ENCODE results near the gene RBM10.

Gene RBM10

DNA sequence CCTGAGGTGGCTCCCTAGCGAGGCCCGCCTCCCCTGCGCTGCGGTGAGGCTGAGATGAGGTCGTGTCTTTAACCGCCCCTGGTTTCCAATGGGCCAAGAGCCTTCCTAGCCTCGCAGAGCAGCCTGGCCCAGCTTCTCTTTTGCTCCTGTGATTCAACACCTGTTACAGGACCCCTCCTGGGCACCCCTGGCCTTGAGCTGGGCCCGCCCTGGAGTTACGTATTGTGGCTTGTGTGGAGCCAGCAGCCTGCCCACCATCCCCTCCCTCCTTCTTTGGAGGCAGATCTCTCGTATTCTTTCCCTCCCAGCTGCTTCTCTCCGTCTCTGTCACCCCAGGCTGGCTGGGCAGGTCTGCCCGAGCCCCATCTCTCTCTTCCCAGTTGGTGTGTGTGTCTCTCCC lies 29.4 kb downstream of the RBM10 start:
- no peak overlapping the region for H3K4me3 Mint-ChIP-seq
- H3K27ac Mint-ChIP-seq (ENCODE audit: low read depth), result peak overlapping the region; percentile 67

DNA sequence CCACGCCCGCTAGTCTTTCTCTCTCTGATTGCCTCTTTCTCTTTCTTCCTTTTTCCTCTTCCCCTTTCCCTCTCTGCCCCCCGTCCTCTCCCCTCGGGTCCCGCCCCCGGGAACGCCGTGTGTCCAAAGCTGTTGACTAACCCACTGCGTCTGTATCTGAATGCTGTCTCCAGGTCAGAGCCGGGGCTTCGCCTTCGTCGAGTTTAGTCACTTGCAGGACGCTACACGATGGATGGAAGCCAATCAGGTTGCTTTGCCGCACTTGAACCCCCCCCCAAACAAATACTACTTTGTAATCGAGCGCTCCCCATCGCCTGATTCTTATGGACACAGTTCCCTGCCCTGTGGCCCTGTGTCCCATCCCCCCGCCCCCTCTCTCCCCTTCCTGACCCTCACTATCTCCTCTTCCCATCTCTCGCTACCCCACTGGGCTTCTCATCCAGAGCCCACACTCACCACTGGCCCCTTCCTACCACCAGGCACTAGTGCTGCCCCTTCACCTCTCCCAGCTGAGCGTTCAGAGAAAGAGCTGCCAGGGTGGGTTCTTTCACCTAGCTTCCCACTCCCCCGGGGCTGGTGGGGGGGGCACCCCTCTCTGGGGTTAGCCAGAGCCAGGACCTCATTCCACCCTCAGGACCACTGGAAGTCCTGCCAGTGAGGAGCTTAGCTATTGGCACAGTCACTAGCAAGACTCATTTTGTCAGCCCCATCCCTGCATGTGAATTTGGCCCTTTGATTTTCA lies 30.0 kb downstream of the RBM10 start:
- no peaks in the 10 kb centered on the region for H3K27me3 Mint-ChIP-seq
- no peak overlapping the region for H3K27ac Mint-ChIP-seq (ENCODE audit: low read depth)
- no peak for DNase-seq (ENCODE audit: low spot score in 2 of 2)
- ATAC-seq (replicated peaks; ENCODE audit: extremely low read depth, poor library complexity, severe bottlenecking), result no peak
- H3K9me3 Mint-ChIP-seq, result no peaks in the 10 kb centered on the region
- H3K4me1 Mint-ChIP-seq, result no peaks in the 10 kb centered on the region
- no peak overlapping the region for H3K4me3 Mint-ChIP-seq
- peaks cover 26% of the 10 kb centered on the region for H3K36me3 Mint-ChIP-seq (ENCODE audit: insufficient read depth)

More for the DNA sequence above, 29.4 kb downstream of the RBM10 start:
- Mint-ChIP-seq H3K27me3 (no peaks in the 10 kb centered on the region), H3K9me3 (no peaks in the 10 kb centered on the region), H3K4me1 (no peaks in the 10 kb centered on the region), H3K36me3 (ENCODE audit: insufficient read depth) (peaks cover 26% of the 10 kb centered on the region)
- DNase-seq (ENCODE audit: low spot score in 2 of 2), result no peak
- ATAC-seq (replicated peaks; ENCODE audit: extremely low read depth, poor library complexity, severe bottlenecking), result no peak

DNA sequence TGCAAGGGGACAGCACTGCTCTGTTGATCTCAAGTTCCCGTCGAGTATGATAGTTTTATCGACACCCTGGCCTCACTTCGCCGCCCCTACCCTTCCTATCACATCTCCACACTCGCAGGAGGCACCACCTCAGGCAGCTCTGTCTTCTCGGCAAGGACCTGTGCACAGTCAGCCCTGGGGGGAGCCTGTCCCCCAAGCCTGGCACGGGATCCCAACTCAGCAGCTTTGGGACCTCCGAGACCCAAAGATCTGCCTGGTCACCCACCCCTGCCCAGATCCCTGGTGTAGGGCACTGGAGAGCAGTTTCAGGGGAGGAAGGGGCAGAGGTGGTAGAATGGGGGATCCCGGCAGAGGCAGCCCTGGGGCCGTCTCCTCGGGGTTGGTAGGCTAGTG lies 30.6 kb downstream of the RBM10 start:
- H3K4me1 Mint-ChIP-seq, result no peaks in the 10 kb centered on the region
- H3K36me3 Mint-ChIP-seq (ENCODE audit: insufficient read depth), result peaks cover 28% of the 10 kb centered on the region
- no peaks in the 10 kb centered on the region for H3K9me3 Mint-ChIP-seq
- no peak for ATAC-seq (replicated peaks; ENCODE audit: extremely low read depth, poor library complexity, severe bottlenecking)
- DNase-seq (ENCODE audit: low spot score in 2 of 2), result no peak
- H3K4me3 Mint-ChIP-seq, result no peak overlapping the region
- no peaks in the 10 kb centered on the region for H3K27me3 Mint-ChIP-seq
- no peak overlapping the region for H3K27ac Mint-ChIP-seq (ENCODE audit: low read depth)

- Mint-ChIP-seq H3K27ac (ENCODE audit: low read depth) (no peak overlapping the region), H3K36me3 (ENCODE audit: insufficient read depth) (peaks cover 30% of the 10 kb centered on the region), H3K4me1 (no peaks in the 10 kb centered on the region), H3K4me3 (no peak overlapping the region), H3K27me3 (no peaks in the 10 kb centered on the region), H3K9me3 (no peaks in the 10 kb centered on the region)
- no peak for ATAC-seq (replicated peaks; ENCODE audit: extremely low read depth, poor library complexity, severe bottlenecking)
- no peak for DNase-seq (ENCODE audit: low spot score in 2 of 2)
Measured at GRCh38 chrX:47176101-47176740, 31.2 kb downstream of the RBM10 start.

- DNase-seq (ENCODE audit: low spot score in 2 of 2) (no peak), ATAC-seq (replicated peaks; ENCODE audit: extremely low read depth, poor library complexity, severe bottlenecking) (no peak)
- Mint-ChIP-seq H3K4me1 (no peaks in the 10 kb centered on the region), H3K36me3 (ENCODE audit: insufficient read depth) (peaks cover 33% of the 10 kb centered on the region), H3K27me3 (no peaks in the 10 kb centered on the region), H3K9me3 (no peaks in the 10 kb centered on the region), H3K4me3 (no peak overlapping the region), H3K27ac (ENCODE audit: low read depth) (no peak overlapping the region)
Measured at GRCh38 chrX:47177079-47177478, 32.1 kb downstream of the RBM10 start.

DNA sequence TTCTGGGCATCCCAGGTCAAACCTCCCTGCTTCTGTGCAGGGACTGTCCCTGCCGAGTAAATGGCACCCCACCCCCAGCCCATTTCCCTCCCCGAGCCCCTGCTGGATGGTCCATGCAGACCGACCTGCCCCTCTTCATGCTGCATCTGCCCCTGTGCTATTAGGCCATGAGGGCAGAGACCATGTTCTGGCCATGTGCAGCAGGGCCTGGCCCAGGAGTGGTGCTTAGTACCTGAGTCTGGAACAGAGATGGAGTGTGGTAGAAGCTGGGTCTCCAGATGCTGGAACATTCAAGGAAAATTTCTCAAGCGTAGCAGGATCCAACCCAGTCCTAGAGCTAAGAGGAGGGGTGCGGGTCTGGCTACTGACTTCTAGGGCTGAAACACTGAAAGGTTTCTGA lies 33.3 kb downstream of the RBM10 start:
- DNase-seq (ENCODE audit: low spot score in 2 of 2) (no peak), ATAC-seq (replicated peaks; ENCODE audit: extremely low read depth, poor library complexity, severe bottlenecking) (no peak)
- Mint-ChIP-seq H3K4me3 (no peak overlapping the region), H3K4me1 (no peaks in the 10 kb centered on the region), H3K36me3 (ENCODE audit: insufficient read depth) (peaks cover 31% of the 10 kb centered on the region), H3K9me3 (no peaks in the 10 kb centered on the region), H3K27me3 (no peaks in the 10 kb centered on the region), H3K27ac (ENCODE audit: low read depth) (no peak overlapping the region)

DNA sequence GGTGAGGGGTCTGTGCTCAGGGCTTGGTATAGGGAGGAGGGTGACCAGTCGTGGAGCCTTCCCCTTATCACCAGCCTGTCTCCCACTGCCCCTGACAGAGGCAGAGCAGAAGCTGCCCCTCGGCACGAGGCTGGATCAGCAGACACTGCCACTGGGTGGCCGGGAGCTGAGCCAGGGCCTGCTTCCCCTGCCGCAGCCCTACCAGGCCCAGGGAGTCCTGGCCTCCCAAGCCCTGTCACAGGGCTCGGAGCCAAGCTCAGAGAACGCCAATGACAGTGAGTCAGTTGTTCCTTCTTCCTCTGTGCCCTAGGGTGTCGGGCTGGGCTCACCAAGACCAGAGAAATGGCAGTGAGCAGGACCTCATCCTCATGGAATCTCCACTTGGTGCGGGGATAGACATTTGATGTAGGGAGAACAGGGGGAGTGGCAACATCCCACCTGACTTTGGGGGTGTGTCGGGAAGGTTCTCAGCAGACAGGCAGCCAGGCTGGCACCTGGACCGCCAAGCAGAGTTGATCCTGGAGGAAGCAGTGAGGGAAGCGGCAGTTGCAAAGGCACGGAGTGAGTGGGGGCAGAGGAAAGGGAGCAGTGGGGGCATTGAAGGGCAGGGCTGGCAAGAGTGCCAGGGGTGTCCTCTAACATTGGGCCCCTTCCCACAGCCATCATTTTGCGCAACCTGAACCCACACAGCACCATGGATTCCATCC lies 34.4 kb downstream of the RBM10 start:
- Mint-ChIP-seq H3K27me3 (no peaks in the 10 kb centered on the region), H3K9me3 (no peaks in the 10 kb centered on the region), H3K36me3 (ENCODE audit: insufficient read depth) (peaks cover 34% of the 10 kb centered on the region), H3K27ac (ENCODE audit: low read depth) (no peak overlapping the region), H3K4me3 (no peak overlapping the region), H3K4me1 (no peaks in the 10 kb centered on the region)
- ATAC-seq (replicated peaks; ENCODE audit: extremely low read depth, poor library complexity, severe bottlenecking), result no peak
- DNase-seq (ENCODE audit: low spot score in 2 of 2), result no peak

DNA sequence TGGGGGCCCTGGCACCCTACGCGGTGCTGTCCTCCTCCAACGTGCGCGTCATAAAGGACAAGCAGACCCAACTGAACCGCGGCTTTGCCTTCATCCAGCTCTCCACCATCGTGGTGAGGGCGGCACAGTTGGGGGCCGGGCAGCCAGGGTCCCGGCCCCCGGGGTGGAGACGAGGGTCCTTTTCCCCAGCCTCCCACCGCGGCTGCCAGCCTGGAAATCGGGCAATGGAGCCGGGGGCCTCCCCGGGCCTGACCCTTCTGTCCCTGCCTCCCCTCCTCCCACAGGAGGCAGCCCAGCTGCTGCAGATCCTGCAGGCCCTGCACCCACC lies 34.9 kb downstream of the RBM10 start:
- DNase-seq (ENCODE audit: low spot score in 2 of 2), result no peak
- no peaks in the 10 kb centered on the region for H3K27me3 Mint-ChIP-seq
- no peak for ATAC-seq (replicated peaks; ENCODE audit: extremely low read depth, poor library complexity, severe bottlenecking)
- H3K4me3 Mint-ChIP-seq, result no peak overlapping the region
- no peaks in the 10 kb centered on the region for H3K9me3 Mint-ChIP-seq
- H3K4me1 Mint-ChIP-seq, result no peaks in the 10 kb centered on the region
- H3K27ac Mint-ChIP-seq (ENCODE audit: low read depth), result no peak overlapping the region
- peaks cover 36% of the 10 kb centered on the region for H3K36me3 Mint-ChIP-seq (ENCODE audit: insufficient read depth)

- DNase-seq (ENCODE audit: low spot score in 2 of 2), result no peak
- Mint-ChIP-seq H3K27ac (ENCODE audit: low read depth) (no peak overlapping the region), H3K9me3 (no peaks in the 10 kb centered on the region), H3K4me1 (no peaks in the 10 kb centered on the region), H3K36me3 (ENCODE audit: insufficient read depth) (peaks cover 37% of the 10 kb centered on the region), H3K27me3 (no peaks in the 10 kb centered on the region), H3K4me3 (no peak overlapping the region)
- no peak for ATAC-seq (replicated peaks; ENCODE audit: extremely low read depth, poor library complexity, severe bottlenecking)
Measured at GRCh38 chrX:47180346-47180745, 35.3 kb downstream of the RBM10 start.

- Mint-ChIP-seq H3K4me3 (no peak overlapping the region), H3K36me3 (ENCODE audit: insufficient read depth) (peaks cover 38% of the 10 kb centered on the region), H3K27me3 (no peaks in the 10 kb centered on the region), H3K27ac (ENCODE audit: low read depth) (no peak overlapping the region), H3K9me3 (no peaks in the 10 kb centered on the region), H3K4me1 (no peaks in the 10 kb centered on the region)
- ATAC-seq (replicated peaks; ENCODE audit: extremely low read depth, poor library complexity, severe bottlenecking) (no peak), DNase-seq (ENCODE audit: low spot score in 2 of 2) (no peak)
Measured at GRCh38 chrX:47181301-47181700, 36.3 kb downstream of the RBM10 start.

DNA sequence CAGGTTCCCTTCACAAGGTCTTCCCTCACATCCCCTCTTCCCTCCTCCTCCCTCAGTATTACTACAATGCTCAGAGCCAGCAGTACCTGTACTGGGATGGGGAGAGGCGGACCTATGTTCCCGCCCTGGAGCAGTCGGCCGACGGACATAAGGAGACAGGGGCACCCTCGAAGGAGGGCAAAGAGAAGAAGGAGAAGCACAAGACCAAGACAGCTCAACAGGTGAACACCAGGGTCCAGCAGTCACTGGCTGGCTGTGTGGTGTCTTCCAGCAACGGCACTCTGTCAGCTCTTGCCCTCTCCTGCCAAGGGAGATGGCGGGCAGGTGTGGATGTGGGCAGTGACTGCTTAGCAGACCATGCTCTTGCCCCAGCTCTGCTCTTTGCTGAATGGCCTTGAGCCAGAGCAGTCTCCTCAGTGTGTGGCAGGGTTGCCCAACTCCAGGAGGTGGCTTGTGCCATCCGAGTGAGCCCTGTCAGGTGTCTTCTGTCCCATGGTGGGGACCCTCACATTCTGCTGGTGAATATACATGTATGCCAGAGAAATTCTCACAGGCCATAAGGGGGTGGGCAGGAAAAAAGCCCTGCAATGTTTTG lies 37.2 kb downstream of the RBM10 start:
- no peaks in the 10 kb centered on the region for H3K9me3 Mint-ChIP-seq
- H3K4me3 Mint-ChIP-seq, result no peak overlapping the region
- DNase-seq (ENCODE audit: low spot score in 2 of 2), result no peak
- peaks cover 30% of the 10 kb centered on the region for H3K36me3 Mint-ChIP-seq (ENCODE audit: insufficient read depth)
- no peaks in the 10 kb centered on the region for H3K4me1 Mint-ChIP-seq
- H3K27me3 Mint-ChIP-seq, result no peaks in the 10 kb centered on the region
- H3K27ac Mint-ChIP-seq (ENCODE audit: low read depth), result peak overlapping the region; percentile 67
- ATAC-seq (replicated peaks; ENCODE audit: extremely low read depth, poor library complexity, severe bottlenecking), result no peak

GRCh38 chrX:47184486-47184885 lies 39.5 kb downstream of the RBM10 start:
- no peaks in the 10 kb centered on the region for H3K9me3 Mint-ChIP-seq
- no peaks in the 10 kb centered on the region for H3K27me3 Mint-ChIP-seq
- no peak for DNase-seq (ENCODE audit: low spot score in 2 of 2)
- no peak overlapping the region for H3K4me3 Mint-ChIP-seq
- no peaks in the 10 kb centered on the region for H3K4me1 Mint-ChIP-seq
- peaks cover 23% of the 10 kb centered on the region for H3K36me3 Mint-ChIP-seq (ENCODE audit: insufficient read depth)
- H3K27ac Mint-ChIP-seq (ENCODE audit: low read depth), result no peak overlapping the region
- ATAC-seq (replicated peaks; ENCODE audit: extremely low read depth, poor library complexity, severe bottlenecking), result no peak

DNA sequence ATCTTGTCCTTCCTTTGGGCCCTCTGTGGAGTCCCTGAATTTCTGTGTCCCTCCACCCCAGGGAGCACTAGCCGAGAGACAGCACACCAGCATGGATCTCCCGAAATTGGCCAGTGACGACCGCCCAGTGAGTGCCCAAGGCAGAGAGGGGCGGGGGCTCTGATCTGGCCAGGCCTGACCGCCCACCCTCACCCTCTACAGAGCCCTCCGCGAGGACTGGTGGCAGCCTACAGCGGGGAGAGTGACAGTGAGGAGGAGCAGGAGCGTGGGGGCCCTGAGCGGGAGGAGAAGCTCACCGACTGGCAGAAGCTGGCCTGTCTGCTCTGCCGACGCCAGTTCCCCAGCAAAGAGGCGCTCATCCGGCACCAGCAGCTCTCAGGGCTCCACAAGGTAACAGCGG lies 40.2 kb downstream of the RBM10 start:
- Mint-ChIP-seq H3K4me3 (no peak overlapping the region), H3K4me1 (no peaks in the 10 kb centered on the region), H3K9me3 (no peaks in the 10 kb centered on the region), H3K27ac (ENCODE audit: low read depth) (no peak overlapping the region), H3K36me3 (ENCODE audit: insufficient read depth) (peaks cover 23% of the 10 kb centered on the region), H3K27me3 (no peaks in the 10 kb centered on the region)
- DNase-seq (ENCODE audit: low spot score in 2 of 2) (no peak), ATAC-seq (replicated peaks; ENCODE audit: extremely low read depth, poor library complexity, severe bottlenecking) (no peak)
